HL-60 (cell line): ENCODE results near the gene TBC1D1.

ENCODE experiments used
- DNase-seq, 2 experiments: peaks; one replicate each; pipeline ENCODE4 v3.0.0-alpha.2; 2010 to 2020; ENCODE audit warnings: low read depth in 1 of 2, low spot score in 1 of 2
- H3K27ac ChIP-seq: fragments of 250-450 bp; sonication (Bioruptor Pico); replicated peaks from 2 replicates; pipeline ENCODE4 v1.5.1; 2020; ENCODE audit warnings: mild to moderate bottlenecking, moderate library complexity
- H3K27me3 ChIP-seq: fragments of 250-450 bp; sonication (Bioruptor Pico); 2 replicates; pipeline ENCODE4 v1.5.1; 2021; ENCODE audit warnings: mild to moderate bottlenecking, moderate library complexity; ENCODE audit not compliant: insufficient read depth, poor library complexity, severe bottlenecking
- H3K4me3 ChIP-seq: replicated peaks from 2 replicates; pipeline ENCODE4 v1.5.1; 2011; ENCODE audit warnings: mild to moderate bottlenecking, control low read depth, low read length; ENCODE audit not compliant: insufficient read depth
- CTCF ChIP-seq: IDR thresholded peaks from one replicate; pipeline ENCODE4 v1.5.1; 2011; ENCODE audit warnings: low read length, control low read depth, inconsistent platforms; ENCODE audit not compliant: insufficient read depth
- GABPA ChIP-seq: IDR thresholded peaks from 2 replicates; pipeline ENCODE4 v1.6.1; 2012; ENCODE audit warnings: low read depth
- POLR2AphosphoS5 ChIP-seq: IDR thresholded peaks from 2 replicates; pipeline ENCODE4 v1.6.1; 2012; ENCODE audit warnings: low read depth
- REST ChIP-seq: IDR thresholded peaks from 2 replicates; pipeline ENCODE4 v1.6.1; 2012; ENCODE audit warnings: low read depth; ENCODE audit not compliant: insufficient replicate concordance
- SPI1 ChIP-seq: IDR thresholded peaks from 2 replicates; pipeline ENCODE4 v1.6.1; 2012; ENCODE audit warnings: low read depth, mild to moderate bottlenecking, borderline replicate concordance

The TBC1D1 gene

DNA sequence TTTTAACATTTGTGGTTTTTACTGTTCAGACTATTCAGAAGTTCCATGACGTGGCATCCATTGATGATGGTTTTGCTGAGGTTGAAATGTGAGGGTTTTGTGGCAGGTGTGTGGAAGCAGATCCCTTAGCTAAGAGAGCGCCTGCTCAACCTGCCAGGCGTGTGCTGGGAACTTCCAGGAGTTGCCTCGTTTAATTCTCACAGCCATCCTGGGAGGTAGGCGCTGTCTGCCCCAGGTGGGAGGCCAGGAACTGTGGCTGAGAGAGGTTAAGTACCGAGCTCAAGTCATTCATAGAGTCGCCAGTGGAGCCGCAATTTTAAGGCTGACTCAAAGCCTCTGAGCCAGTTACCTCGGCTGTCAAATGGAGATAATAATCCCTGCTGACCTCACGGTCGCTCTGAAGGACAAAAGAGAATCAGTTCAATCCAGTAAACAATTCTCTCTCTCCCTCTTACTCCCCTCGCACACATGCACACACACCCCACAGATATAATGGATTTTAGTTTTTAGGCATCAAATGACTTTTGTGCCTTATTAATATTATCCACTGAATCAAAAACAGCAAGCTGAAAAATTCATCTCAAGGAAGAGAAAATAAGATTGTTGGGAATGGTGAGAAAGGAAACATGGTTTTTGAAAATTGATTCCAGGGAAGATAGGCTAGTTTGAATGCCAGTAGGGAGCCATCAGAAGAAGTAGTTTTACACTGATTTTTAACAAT, 240.6 kb downstream of the TBC1D1 start:
- no peak for TF ChIP-seq REST
- TF ChIP-seq SPI1 = no peak
- no peak for TF ChIP-seq POLR2AphosphoS5
- no peak for TF ChIP-seq CTCF
- TF ChIP-seq GABPA = no peak
- DNase-seq = no peak
- Histone ChIP-seq H3K27me3 (no peaks in the 10 kb centered on the region), H3K27ac (no peak overlapping the region), H3K4me3 (no peak overlapping the region)

- Histone ChIP-seq H3K4me3 (no peak overlapping the region), H3K27ac (no peak overlapping the region), H3K27me3 (no peaks in the 10 kb centered on the region)
- TF ChIP-seq SPI1 (no peak), REST (no peak), CTCF (no peak), POLR2AphosphoS5 (no peak), GABPA (no peak)
- DNase-seq = no peak
Observed at GRCh38 chr4:38132107-38132673, 241.3 kb downstream of the TBC1D1 start.

DNA sequence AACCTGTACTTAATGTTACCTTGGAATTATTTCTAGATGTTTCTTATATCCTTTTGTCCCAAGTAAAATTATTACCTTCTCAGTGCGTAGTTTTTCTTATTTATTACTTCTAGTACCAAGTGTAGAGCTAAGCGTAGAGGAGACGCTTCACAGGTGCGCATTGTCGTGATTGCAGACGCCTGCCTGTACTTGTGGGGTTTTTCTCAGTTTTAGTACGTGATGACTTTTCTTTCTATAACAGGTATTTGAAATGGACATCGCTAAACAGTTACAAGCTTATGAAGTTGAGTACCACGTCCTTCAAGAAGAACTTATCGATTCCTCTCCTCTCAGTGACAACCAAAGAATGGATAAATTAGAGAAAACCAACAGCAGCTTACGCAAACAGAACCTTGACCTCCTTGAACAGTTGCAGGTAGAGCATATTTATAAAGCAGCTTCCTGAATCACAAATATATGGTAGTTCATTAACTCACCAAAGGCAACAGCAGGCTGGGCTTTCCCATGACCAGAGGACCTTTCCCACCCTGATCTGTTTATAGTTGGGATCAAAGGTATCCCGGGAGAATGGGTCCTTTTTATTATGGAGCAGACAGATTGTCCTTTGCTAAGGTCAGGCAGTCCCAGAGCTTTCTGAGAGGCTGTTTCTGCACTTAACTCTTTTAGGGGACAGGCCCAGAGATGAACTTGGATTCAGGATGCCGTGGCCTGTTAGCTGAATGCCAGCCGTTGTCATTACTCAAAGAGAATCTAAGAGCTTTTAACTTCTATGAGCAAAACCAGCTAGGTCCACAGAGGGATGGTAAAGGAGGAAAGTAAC, 242.2 kb downstream of the TBC1D1 start:
- DNase-seq = no peak
- no peaks in the 10 kb centered on the region for H3K27me3 ChIP-seq
- no peak overlapping the region for H3K27ac ChIP-seq

More for the DNA sequence above, 242.2 kb downstream of the TBC1D1 start:
- no peak for TF ChIP-seq SPI1
- no peak for TF ChIP-seq REST
- no peak for TF ChIP-seq CTCF
- no peak for TF ChIP-seq POLR2AphosphoS5
- TF ChIP-seq GABPA = no peak
- H3K4me3 ChIP-seq = no peak overlapping the region
